PC-9 (cell line): Measurements from ENCODE around the gene PKNOX2. TPM values are rescaled to one million over a fixed set of nuclear protein-coding genes. Genes with fewer than 3 reads are reported as not detected.

Experiments used
- BruUV-seq: library from RNA; stranded (reverse); fragments of 400-500 nt; replicated peaks from 2 replicates; lab custom pipeline; 2021; lab: Mats Ljungman, UMichigan
- CTCF ChIA-PET: fragments of 300-600 bp; sonication (Branson Sonifier 250); formaldehyde crosslinking; loops from one replicate; lab custom pipeline; 2022; ENCODE audit warnings: antibody characterized with exemption; lab: Charles Lee
- POLR2A ChIA-PET: fragments of 300-600 bp; sonication (Branson Sonifier 250); formaldehyde crosslinking; loops from one replicate; lab custom pipeline; 2022; ENCODE audit warnings: antibody characterized with exemption; ENCODE audit not compliant: unreplicated experiment; lab: Charles Lee
- DNase-seq, 2 experiments: peaks; one replicate each; pipeline versions ENCODE4 v3.0.0 to v3.0.0-alpha.2; 2015 to 2022; ENCODE audit warnings: mixed read lengths in 1 of 2
- H2AFZ ChIP-seq: fragments of 200-600 bp; sonication (generic); 2 replicates; pipeline ENCODE4 v1.8.1; 2017; ENCODE audit warnings: antibody characterized with exemption
- H3F3A ChIP-seq: fragments of 200-600 bp; sonication (generic); 2 replicates; pipeline ENCODE4 v1.8.1; 2017; ENCODE audit warnings: antibody characterized with exemption, mild to moderate bottlenecking, low read depth; ENCODE audit not compliant: insufficient read depth
- H3K27ac ChIP-seq: fragments of 200-600 bp; sonication (generic); 2 replicates; pipeline ENCODE4 v1.6.1; 2016; ENCODE audit warnings: mixed run types
- H3K27me3 ChIP-seq: fragments of 200-600 bp; sonication (generic); 2 replicates; pipeline ENCODE4 v1.6.1; 2016; ENCODE audit warnings: low read depth, mixed run types; ENCODE audit not compliant: insufficient read depth
- H3K36me3 ChIP-seq: fragments of 200-600 bp; sonication (generic); 2 replicates; pipeline ENCODE4 v1.6.1; 2016; ENCODE audit warnings: low read depth, mixed run types
- H3K4me1 ChIP-seq: fragments of 200-600 bp; sonication (generic); replicated peaks from 2 replicates; pipeline ENCODE4 v1.6.1; 2016; ENCODE audit warnings: mixed run types; ENCODE audit not compliant: insufficient read depth
- H3K4me2 ChIP-seq: fragments of 200-600 bp; sonication (generic); 2 replicates; pipeline ENCODE4 v1.6.1; 2017; ENCODE audit warnings: mixed run types
- H3K4me3 ChIP-seq: fragments of 200-600 bp; sonication (generic); 2 replicates; pipeline ENCODE4 v1.6.1; 2016; ENCODE audit warnings: mixed run types
- H3K79me2 ChIP-seq: fragments of 200-600 bp; sonication (generic); 2 replicates; pipeline ENCODE4 v1.6.1; 2017; ENCODE audit warnings: low read depth, mixed run types
- H3K9me2 ChIP-seq: fragments of 200-600 bp; sonication (generic); 2 replicates; pipeline ENCODE4 v1.8.1; 2017; ENCODE audit warnings: mild to moderate bottlenecking; ENCODE audit not compliant: insufficient read depth
- H3K9me3 ChIP-seq: fragments of 200-600 bp; sonication (generic); 2 replicates; pipeline ENCODE4 v1.8.1; 2016; ENCODE audit warnings: low read depth; ENCODE audit not compliant: insufficient read depth
- H4K20me1 ChIP-seq: fragments of 200-600 bp; sonication (generic); 2 replicates; pipeline ENCODE4 v1.8.1; 2017; ENCODE audit not compliant: insufficient read depth
- EZH2 ChIP-seq: fragments of 200-600 bp; sonication (generic); IDR thresholded peaks from 2 replicates; pipeline ENCODE4 v1.8.0; 2017; ENCODE audit warnings: antibody characterized with exemption, low read depth
- intact Hi-C: fragments of 100-400 bp; cut with micrococcal nuclease; formaldehyde crosslinking; loops from one replicate; pipeline ENCODE4 v1.10.0; 2022; ENCODE audit not compliant: unreplicated experiment
- total RNA-seq: library from RNA; stranded (reverse); gene quantifications from 2 replicates; pipeline ENCODE4 v1.2.3, GENCODE V29; 2021
- TF ChIP-seq, protein P1 (sequence below): fragments of 200-600 bp; sonication (generic); conservative IDR thresholded peaks from 2 replicates; pipeline ENCODE4 v1.6.1; 2017; ENCODE audit warnings: mixed run types, antibody characterized with exemption, mild to moderate bottlenecking, moderate library complexity

PKNOX2 gene
- total RNA-seq, 1 experiment from 2014 or later: not detected

DNA sequence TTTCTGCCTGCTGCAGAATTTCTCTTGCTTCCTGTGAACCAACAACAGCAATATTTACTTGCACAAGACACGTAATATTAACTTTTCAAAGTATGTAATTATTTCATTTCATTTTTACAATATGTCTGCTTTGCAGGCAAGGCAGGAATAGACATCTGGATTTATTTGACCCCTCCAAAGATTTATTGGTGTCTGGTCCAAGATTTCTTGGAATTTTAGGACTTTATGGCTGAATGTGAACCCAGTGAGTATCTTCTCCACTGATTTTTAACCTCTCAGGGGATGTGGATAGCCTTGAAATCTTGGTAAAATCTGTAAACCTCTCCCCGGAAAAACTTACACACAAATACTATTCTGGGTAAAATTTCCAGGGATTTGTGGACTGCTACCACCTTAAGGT is 61.5 kb downstream of the PKNOX2 start:
- H3K27ac ChIP-seq: no peak overlapping the region
- intact Hi-C loops: no loop called here
- H3K79me2 ChIP-seq: no peaks in the 10 kb centered on the region
- TF ChIP-seq, protein P1, sequence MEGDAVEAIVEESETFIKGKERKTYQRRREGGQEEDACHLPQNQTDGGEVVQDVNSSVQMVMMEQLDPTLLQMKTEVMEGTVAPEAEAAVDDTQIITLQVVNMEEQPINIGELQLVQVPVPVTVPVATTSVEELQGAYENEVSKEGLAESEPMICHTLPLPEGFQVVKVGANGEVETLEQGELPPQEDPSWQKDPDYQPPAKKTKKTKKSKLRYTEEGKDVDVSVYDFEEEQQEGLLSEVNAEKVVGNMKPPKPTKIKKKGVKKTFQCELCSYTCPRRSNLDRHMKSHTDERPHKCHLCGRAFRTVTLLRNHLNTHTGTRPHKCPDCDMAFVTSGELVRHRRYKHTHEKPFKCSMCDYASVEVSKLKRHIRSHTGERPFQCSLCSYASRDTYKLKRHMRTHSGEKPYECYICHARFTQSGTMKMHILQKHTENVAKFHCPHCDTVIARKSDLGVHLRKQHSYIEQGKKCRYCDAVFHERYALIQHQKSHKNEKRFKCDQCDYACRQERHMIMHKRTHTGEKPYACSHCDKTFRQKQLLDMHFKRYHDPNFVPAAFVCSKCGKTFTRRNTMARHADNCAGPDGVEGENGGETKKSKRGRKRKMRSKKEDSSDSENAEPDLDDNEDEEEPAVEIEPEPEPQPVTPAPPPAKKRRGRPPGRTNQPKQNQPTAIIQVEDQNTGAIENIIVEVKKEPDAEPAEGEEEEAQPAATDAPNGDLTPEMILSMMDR: no peak
- TF ChIP-seq EZH2: no peak
- ChIA-PET POLR2A (no interaction called here), CTCF (no interaction called here)
- no peaks in the 10 kb centered on the region for H3K4me1 ChIP-seq
- H3K4me2 ChIP-seq: no peak overlapping the region
- no peaks in the 10 kb centered on the region for H3K36me3 ChIP-seq
- H3F3A ChIP-seq: no peaks in the 10 kb centered on the region
- BruUV-seq: no TSS peak
- H3K27me3 ChIP-seq: no peaks in the 10 kb centered on the region
- no peak overlapping the region for H2AFZ ChIP-seq
- H3K9me3 ChIP-seq: no peaks in the 10 kb centered on the region
- no peak overlapping the region for H3K4me3 ChIP-seq
- H3K9me2 ChIP-seq: no peaks in the 10 kb centered on the region
- H4K20me1 ChIP-seq: 0 out of 2 replicates have a peak, but pooled peaks cover 3% of the 10 kb centered on the region
- no peak for DNase-seq

DNA sequence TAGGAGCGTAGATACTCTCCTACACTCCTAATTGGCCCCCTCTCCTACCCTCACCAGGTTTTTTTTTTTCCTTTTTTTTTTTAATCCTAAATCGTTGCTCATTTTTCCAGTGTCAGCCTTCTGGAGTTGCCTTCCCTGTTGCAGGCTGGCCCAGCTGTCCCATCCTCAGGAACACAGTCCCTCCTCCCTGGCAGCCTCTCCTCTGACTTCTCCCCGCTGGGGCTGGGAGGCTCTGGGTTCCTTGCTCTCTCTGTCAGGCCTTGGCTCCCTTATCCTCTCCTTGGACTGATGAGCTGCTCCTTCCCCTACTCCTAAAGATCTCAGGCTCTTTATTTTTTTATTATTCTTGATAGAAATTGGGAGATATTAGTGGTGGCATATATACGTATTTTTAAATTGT is 62.2 kb downstream of the PKNOX2 start:
- BruUV-seq: no TSS peak
- Histone ChIP-seq H3K36me3 (no peaks in the 10 kb centered on the region), H3K4me2 (no peak overlapping the region), H3K9me3 (no peaks in the 10 kb centered on the region), H3K4me1 (no peaks in the 10 kb centered on the region), H3F3A (no peaks in the 10 kb centered on the region), H3K9me2 (no peaks in the 10 kb centered on the region), H3K27ac (no peak overlapping the region), H4K20me1 (0 out of 2 replicates have a peak, but pooled peaks cover 3% of the 10 kb centered on the region), H3K27me3 (no peaks in the 10 kb centered on the region), H2AFZ (no peak overlapping the region), H3K4me3 (no peak overlapping the region), H3K79me2 (no peaks in the 10 kb centered on the region)
- intact Hi-C loops: no loop called here
- TF ChIP-seq EZH2: no peak
- TF ChIP-seq, protein P1: no peak
- DNase-seq: no peak
- ChIA-PET POLR2A (no interaction called here), CTCF (no interaction called here)

DNA sequence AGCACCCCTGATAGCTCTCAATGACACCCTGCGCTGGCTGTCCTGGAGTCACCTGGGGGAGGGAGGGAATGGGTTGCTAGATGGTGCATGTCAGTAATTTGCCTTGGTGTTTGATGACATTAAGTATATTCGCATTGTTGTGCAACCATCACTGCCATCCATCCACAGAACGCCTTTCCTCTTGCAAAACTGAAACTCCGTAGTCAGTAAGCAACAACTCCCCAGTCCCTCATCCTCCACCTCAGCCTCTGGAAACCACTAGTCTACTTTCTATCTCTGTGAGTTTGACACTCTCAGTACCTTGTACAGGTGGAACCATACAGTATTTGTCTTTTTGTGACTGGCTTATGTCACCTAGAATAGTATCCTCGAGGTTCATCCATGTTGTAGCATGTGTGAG is 62.6 kb downstream of the PKNOX2 start:
- DNase-seq: no peak
- Histone ChIP-seq H3K4me3 (no peak overlapping the region), H3K4me1 (no peaks in the 10 kb centered on the region), H2AFZ (no peak overlapping the region), H3K36me3 (no peaks in the 10 kb centered on the region), H4K20me1 (0 out of 2 replicates have a peak, but pooled peaks cover 3% of the 10 kb centered on the region), H3K27ac (no peak overlapping the region), H3K9me2 (no peaks in the 10 kb centered on the region), H3K4me2 (no peak overlapping the region), H3K9me3 (no peaks in the 10 kb centered on the region), H3F3A (no peaks in the 10 kb centered on the region), H3K27me3 (no peaks in the 10 kb centered on the region), H3K79me2 (no peaks in the 10 kb centered on the region)
- TF ChIP-seq, protein P1: no peak
- TF ChIP-seq EZH2: no peak
- ChIA-PET POLR2A (no interaction called here), CTCF (no interaction called here)
- intact Hi-C loops: no loop called here
- BruUV-seq: no TSS peak
